K562 (cell line): Measurements from ENCODE around the gene NSDHL. TPM values are rescaled to one million over a fixed set of nuclear protein-coding genes. Genes with fewer than 3 reads are reported as not detected.

Experiments
- ATAC-seq: fragments of 200-7000 bp; cut with Tn5 transposase; 3 replicates; pipeline ENCODE4 v1.9.1; 2020; ENCODE audit warnings: moderate library complexity
- BruUV-seq: library from RNA; stranded (reverse); fragments of 400-500 nt; replicated peaks from 2 replicates; lab custom pipeline; 2021; lab: Mats Ljungman, UMichigan
- CTCF ChIA-PET: fragments of 300-600 bp; formaldehyde crosslinking; extraction: SDS; loops from one replicate; lab custom pipeline; 2021; ENCODE audit warnings: low intra/inter-chr PET ratio; lab: Yijun Ruan, JAX
- POLR2A ChIA-PET: fragments of 300-600, 350-650 bp; sonication (Branson Sonifier 250); formaldehyde crosslinking; extraction: SDS; loops from one replicate; lab custom pipeline; 2021; ENCODE audit warnings: antibody characterized with exemption, inconsistent platforms; lab: Yijun Ruan, JAX
- DNase-seq, 4 experiments: peaks; one replicate each; pipeline versions ENCODE4 v3.0.0 to v3.0.0-alpha.2; 2011 to 2018; ENCODE audit warnings: low spot score in 3 of 4, mixed read lengths in 3 of 4; ENCODE audit errors: extremely low read depth in 1 of 4
- FAIRE-seq: peaks from 2 replicates; lab custom pipeline; 2011; peaks lifted over from hg19 to GRCh38; lab: Jason Lieb, UNC
- H2AFZ ChIP-seq: 2 replicates; pipeline ENCODE4 v1.6.0; 2011; ENCODE audit warnings: low read depth, low read length, control low read depth, inconsistent platforms
- H3K27ac ChIP-seq: fragments of 200-600 bp; 3 replicates; pipeline ENCODE4 v1.8.0; 2011; ENCODE audit warnings: low read depth, mild to moderate bottlenecking, control low read depth, inconsistent platforms, low read length, moderate library complexity, mixed read lengths; ENCODE audit errors: extremely low read depth
- H3K27me3 ChIP-seq, 2 experiments: fragments of 300-600 bp in 1 of 2; 2 replicates in 1 of 2; 3 replicates in 1 of 2; pipeline versions ENCODE4 v1.6.0 to v1.8.0; 2011; ENCODE audit warnings: inconsistent platforms in 2 of 2, low read length in 2 of 2, mild to moderate bottlenecking in 1 of 2, mixed read lengths in 1 of 2, moderate library complexity in 1 of 2; ENCODE audit not compliant: control insufficient read depth in 2 of 2, insufficient read depth in 2 of 2
- H3K36me3 ChIP-seq: fragments of 300-600 bp; 3 replicates; pipeline ENCODE4 v1.8.0; 2011; ENCODE audit warnings: mild to moderate bottlenecking, low read length, inconsistent platforms; ENCODE audit not compliant: control insufficient read depth, insufficient read depth
- H3K4me1 ChIP-seq, 2 experiments: fragments of 200-600 bp in 1 of 2; replicated peaks in 1 of 2; 2 replicates in 1 of 2; 3 replicates in 1 of 2; pipeline versions ENCODE4 v1.5.1 to v1.8.0; 2011; ENCODE audit warnings: inconsistent platforms in 2 of 2, low read length in 2 of 2, mild to moderate bottlenecking in 1 of 2, mixed read lengths in 1 of 2, moderate library complexity in 1 of 2; ENCODE audit not compliant: control insufficient read depth in 2 of 2, insufficient read depth in 2 of 2
- H3K4me2 ChIP-seq: 2 replicates; pipeline ENCODE4 v1.6.1; 2011; ENCODE audit warnings: low read length, control low read depth, inconsistent platforms, mixed read lengths; ENCODE audit not compliant: insufficient read depth
- H3K4me3 ChIP-seq: fragments of 200-600 bp; sonication (generic), shearing (Covaris generic); 2 replicates; pipeline ENCODE4 v1.5.1; 2016; ENCODE audit warnings: control low read depth, inconsistent platforms
- H3K79me2 ChIP-seq: fragments of 200-600 bp; 3 replicates; pipeline ENCODE4 v1.8.0; 2011; ENCODE audit warnings: low read length, inconsistent platforms; ENCODE audit not compliant: control insufficient read depth, insufficient read depth
- H3K9ac ChIP-seq, 2 experiments: 2 replicates each; pipeline versions ENCODE4 v1.6.0 to v1.6.1; 2011; ENCODE audit warnings: low read depth in 2 of 2, low read length in 2 of 2, control low read depth in 1 of 2, inconsistent platforms in 1 of 2, mild to moderate bottlenecking in 1 of 2, mixed read lengths in 1 of 2; ENCODE audit not compliant: insufficient read depth in 1 of 2
- H3K9me1 ChIP-seq: one replicate; pipeline ENCODE4 v1.6.0; 2011; ENCODE audit warnings: inconsistent platforms, mild to moderate bottlenecking, low read length, moderate library complexity; ENCODE audit not compliant: control insufficient read depth, insufficient read depth
- H3K9me3 ChIP-seq: replicated peaks from 2 replicates; pipeline ENCODE4 v1.5.1; 2011; ENCODE audit warnings: low read depth, low read length, inconsistent platforms; ENCODE audit not compliant: control insufficient read depth, insufficient read depth
- H4K20me1 ChIP-seq: replicated peaks from 2 replicates; pipeline ENCODE4 v1.6.1; 2011; ENCODE audit warnings: low read length, inconsistent platforms, mixed read lengths; ENCODE audit not compliant: control insufficient read depth, insufficient read depth
- ADNP ChIP-seq: fragments of 200-800 bp; sonication (Bioruptor generic); IDR thresholded peaks from 2 replicates; pipeline ENCODE4 v1.6.1; 2016; ENCODE audit warnings: missing genetic modification characterization, missing compliant biosample characterization
- CEBPZ ChIP-seq: fragments of 150-350 bp; IDR thresholded peaks from 2 replicates; pipeline ENCODE4 v1.6.1; 2014; ENCODE audit warnings: low read depth, mild to moderate bottlenecking, low read length, borderline replicate concordance
- HDAC6 ChIP-seq: IDR thresholded peaks from 2 replicates; pipeline ENCODE4 v1.6.1; 2012; ENCODE audit warnings: low read depth, mild to moderate bottlenecking, control low read depth, inconsistent platforms, low read length, moderate library complexity
- KAT2B ChIP-seq: IDR thresholded peaks from one replicate; pipeline ENCODE4 v1.6.1; 2012; ENCODE audit warnings: low read depth, mild to moderate bottlenecking, control low read depth, inconsistent platforms, low read length, moderate library complexity
- NBN ChIP-seq: fragments of 450-650 bp; IDR thresholded peaks from 2 replicates; pipeline ENCODE4 v1.6.1; 2016; ENCODE audit warnings: low read depth, mild to moderate bottlenecking
- POLR2AphosphoS2 ChIP-seq: IDR thresholded peaks from 2 replicates; pipeline ENCODE4 v1.6.1; 2012; ENCODE audit warnings: low read length, improper control_type of control experiment
- SIN3A ChIP-seq, 2 experiments: fragments of 150-350 bp in 1 of 2; IDR thresholded peaks; 2 replicates each; pipeline ENCODE4 v1.6.1; 2011 to 2016; ENCODE audit warnings: borderline replicate concordance in 2 of 2, low read depth in 2 of 2, low read length in 2 of 2, mild to moderate bottlenecking in 2 of 2, moderate library complexity in 2 of 2; ENCODE audit not compliant: control insufficient read depth in 1 of 2
- TBL1XR1 ChIP-seq, 2 experiments: IDR thresholded peaks; 2 replicates each; pipeline ENCODE4 v1.6.1; 2012; ENCODE audit warnings: improper control_type of control experiment in 2 of 2, low read length in 2 of 2, mild to moderate bottlenecking in 1 of 2
- ZMIZ1 ChIP-seq, 2 experiments: fragments of 150-350 bp in 1 of 2; IDR thresholded peaks; 2 replicates each; pipeline ENCODE4 v1.6.1; 2012 to 2016; ENCODE audit warnings: low read depth in 2 of 2, low read length in 2 of 2, mild to moderate bottlenecking in 1 of 2, moderate library complexity in 1 of 2
- ZNF589 ChIP-seq: fragments of 200-800 bp; sonication (Bioruptor generic); IDR thresholded peaks from 2 replicates; pipeline ENCODE4 v1.6.1; 2016; ENCODE audit warnings: low read depth, missing genetic modification characterization, missing compliant biosample characterization
- ZNF778 ChIP-seq: fragments of 450-650 bp; formaldehyde crosslinking; IDR thresholded peaks from 2 replicates; pipeline ENCODE4 v1.4.0; 2020; ENCODE audit warnings: mild to moderate bottlenecking, moderate library complexity
- WGBS: fragments of 100-300 bp; shearing (Covaris generic); methylation state at CpG from one replicate; pipeline ENCODE4 v1.1.6; 2016; ENCODE audit warnings: low coverage, mixed read lengths; ENCODE audit not compliant: insufficient coverage; ENCODE audit errors: missing lambda C conversion rate; 5-methylcytosine and 5-hydroxymethylcytosine counted together
- in situ Hi-C: fragments of 300-500 bp; cut with MboI; formaldehyde crosslinking; loops from 4 replicates; pipeline ENCODE4 v1.15.0; 2018; ENCODE audit warnings: inconsistent platforms, mixed read lengths
- intact Hi-C: fragments of 100-400 bp; cut with micrococcal nuclease; formaldehyde crosslinking; loops from 2 replicates; pipeline ENCODE4 v1.14.2; 2022
- polyA plus RNA-seq, 8 experiments: library from polyadenylated mRNA; depleted of rRNA in 4 of 8; stranded (reverse) in 5 of 8; unstranded in 3 of 8; fragments of >200 nt; fragmentation: Nextera tagmentation in 2 of 8; fragmentation: Illumina TruSeq in 1 of 8; extraction: Ambion mirVana in 2 of 8; extraction: Trizol in 1 of 8; gene quantifications; 2 replicates each; pipeline versions ENCODE4 v1.2.1 to v1.2.3, GENCODE V29; 2011 to 2014; ENCODE audit warnings: inconsistent platforms in 1 of 8, missing spikeins in 1 of 8
- total RNA-seq, 7 experiments: library from RNA; depleted of rRNA in 6 of 7; stranded (reverse); fragments of >200 nt in 6 of 7; fragmentation: Illumina TruSeq in 2 of 7; extraction: Trizol in 2 of 7; gene quantifications; 2 replicates each; pipeline versions ENCODE4 v1.2.1 to v1.2.3, GENCODE V29; 2011 to 2021; ENCODE audit warnings: low replicate concordance in 1 of 7
- TF ChIP-seq, protein P1 (sequence below): sonication (generic); formaldehyde crosslinking; IDR thresholded peaks from 2 replicates; pipeline ENCODE4 v1.9.0; 2022; ENCODE audit warnings: mild to moderate bottlenecking, missing genetic modification reagents

The NSDHL gene
- total and polyA plus RNA-seq, 9 of the 15 experiments (the other 6 are each of a cell fraction or from before 2014, with no cell fraction given): 22.5 to 63.4 (median 40.8) TPM

- Histone ChIP-seq H3K9me1 (no peaks in the 10 kb centered on the region), H3K79me2 (no peaks in the 10 kb centered on the region), H3K4me2 (0 out of 2 replicates have a peak overlapping the region, but pooled peaks have one; percentile 11), H2AFZ (no peak overlapping the region), H3K27me3 (peaks cover 0 to 36% of the 10 kb centered on the region in 2 experiments; a peak in 3 of 5 replicates), H3K27ac (no peak overlapping the region), H3K9ac (no peak overlapping the region), H3K36me3 (no peaks in the 10 kb centered on the region), H3K4me1 (peaks cover 0 to 14% of the 10 kb centered on the region in 2 experiments; a peak in 2 of 5 replicates), H3K4me3 (no peak overlapping the region), H3K9me3 (no peaks in the 10 kb centered on the region), H4K20me1 (no peaks in the 10 kb centered on the region)
- POLR2A ChIA-PET: interaction anchor here (0.6 kb wide), 1 partner anchor 1193 kb away, joined by 3 read pairs; no protein-coding TSS in a partner anchor
- ATAC-seq (no peak), DNase-seq (no peak), FAIRE-seq (no peak)
- WGBS: 0% methylated on average over 1 of the region's 7 CpGs
- BruUV-seq: no TSS peak
- intact Hi-C loops: loop anchor here (10.0 kb wide), 3 partner anchors 84 to 1174 kb away; partner anchors contain the start of genes CETN2 and NSDHL
- CTCF ChIA-PET: no interaction called here
- in situ Hi-C loops: no loop called here
- TF ChIP-seq NBN: no peak
- TF ChIP-seq ZMIZ1 (IDR thresholded peaks at IDR 0.05; ENCODE audit: low read depth in 2 of 2, low read length in 2 of 2): no peak
- no peak for TF ChIP-seq CEBPZ
- TF ChIP-seq ADNP (tag): no peak
- no peak for TF ChIP-seq KAT2B
- TF ChIP-seq TBL1XR1 (IDR thresholded peaks at IDR 0.05; ENCODE audit: low read length in 2 of 2): no peak
- TF ChIP-seq ZNF778: no peak
- TF ChIP-seq, protein P1, sequence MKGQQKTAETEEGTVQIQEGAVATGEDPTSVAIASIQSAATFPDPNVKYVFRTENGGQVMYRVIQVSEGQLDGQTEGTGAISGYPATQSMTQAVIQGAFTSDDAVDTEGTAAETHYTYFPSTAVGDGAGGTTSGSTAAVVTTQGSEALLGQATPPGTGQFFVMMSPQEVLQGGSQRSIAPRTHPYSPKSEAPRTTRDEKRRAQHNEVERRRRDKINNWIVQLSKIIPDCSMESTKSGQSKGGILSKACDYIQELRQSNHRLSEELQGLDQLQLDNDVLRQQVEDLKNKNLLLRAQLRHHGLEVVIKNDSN (CRISPR knock-in tag): no peak
- TF ChIP-seq SIN3A (IDR thresholded peaks at IDR 0.05; ENCODE audit: borderline replicate concordance in 2 of 2, control insufficient read depth in 1 of 2, low read depth in 2 of 2, low read length in 2 of 2): no peak
- TF ChIP-seq POLR2AphosphoS2: no peak
- TF ChIP-seq HDAC6: no peak
- no peak for TF ChIP-seq ZNF589 (CRISPR knock-in tag)
Measured at GRCh38 chrX:152918707-152919106, 87.8 kb downstream of the NSDHL start.
